HG03442 (cell line): ENCODE measurements around the gene TEX28.
"Not testable (repeated sequence)": the region's sequence is repeated elsewhere in the genome, so short reads cannot be mapped to it uniquely, and the experiment has no call there.

Experiments used
- ATAC-seq: cut with Tn5 transposase; IDR thresholded peaks from one replicate; pipeline ENCODE4 v1.9.1; 2021; ENCODE audit warnings: mild to moderate bottlenecking, moderate library complexity; ENCODE audit not compliant: unreplicated experiment

Gene TEX28

GRCh38 chrX:154310616-154311536 is 16.0 kb upstream of the TEX28 start:
- no peak for ATAC-seq

- ATAC-seq, result no peak
Observed at GRCh38 chrX:154309041-154309775, 14.3 kb upstream of the TEX28 start.

GRCh38 chrX:154308108-154308946 is 13.4 kb upstream of the TEX28 start:
- no peak for ATAC-seq

GRCh38 chrX:154307202-154307601 is 12.3 kb upstream of the TEX28 start:
- no peak for ATAC-seq

- no peak for ATAC-seq
Observed at GRCh38 chrX:154305541-154306205, 10.7 kb upstream of the TEX28 start.

GRCh38 chrX:154304846-154305245 is 9.9 kb upstream of the TEX28 start:
- ATAC-seq, result no peak

GRCh38 chrX:154303476-154303875 is 8.6 kb upstream of the TEX28 start:
- ATAC-seq, result no peak

GRCh38 chrX:154302998-154303397 is 8.1 kb upstream of the TEX28 start:
- ATAC-seq, result not testable (repeated sequence)

GRCh38 chrX:154300816-154301215 is 5.9 kb upstream of the TEX28 start:
- no peak for ATAC-seq

GRCh38 chrX:154298312-154298711 is 3.4 kb upstream of the TEX28 start:
- no peak for ATAC-seq

GRCh38 chrX:154296731-154297130 is 1.8 kb upstream of the TEX28 start:
- no peak for ATAC-seq

GRCh38 chrX:154295664-154296310 is 863 bp upstream of the TEX28 start, which contains the start of gene TKTL1:
Gene TKTL1, plus strand, starts transcription at chrX:154295795. Its CDS starts 65 bp downstream, at chrX:154295860.
- no peak for ATAC-seq

- ATAC-seq, result not testable (repeated sequence)
Observed at GRCh38 chrX:154286406-154286805, 8.5 kb downstream of the TEX28 start.

GRCh38 chrX:154284489-154285338 is 10.2 kb downstream of the TEX28 start:
- peak; percentile 66 for ATAC-seq

- ATAC-seq, result not testable (repeated sequence)
Observed at GRCh38 chrX:154269245-154269644, 25.7 kb downstream of the TEX28 start.

GRCh38 chrX:154263072-154263471 is 31.9 kb downstream of the TEX28 start:
- ATAC-seq, result not testable (repeated sequence)

GRCh38 chrX:154258711-154259110 is 36.2 kb downstream of the TEX28 start:
- not testable (repeated sequence) for ATAC-seq

- not testable (repeated sequence) for ATAC-seq
Observed at GRCh38 chrX:154257282-154257681, 37.6 kb downstream of the TEX28 start, which contains the start of gene OPN1MW3. Gene OPN1MW3, plus strand, starts transcription at chrX:154257582. Its CDS starts 38 bp downstream, at chrX:154257620.

- not testable (repeated sequence) for ATAC-seq
Observed at GRCh38 chrX:154248076-154248475, 46.8 kb downstream of the TEX28 start.
